Loucy (cell line): ENCODE measurements around the gene L3MBTL4.

ENCODE experiments used
- H2AFZ ChIP-seq: fragments of 200-600 bp; sonication (generic); 2 replicates; pipeline ENCODE4 v1.6.0; 2016; ENCODE audit warnings: antibody characterized with exemption, mild to moderate bottlenecking, low read length, moderate library complexity
- H3F3A ChIP-seq: fragments of 200-600 bp; 2 replicates; pipeline ENCODE4 v1.6.0; 2016; ENCODE audit warnings: antibody characterized with exemption, low read depth, mild to moderate bottlenecking
- H3K27me3 ChIP-seq: fragments of 200-600 bp; sonication (generic); 2 replicates; pipeline ENCODE4 v1.6.1; 2014; ENCODE audit warnings: low read length, mild to moderate bottlenecking; ENCODE audit not compliant: insufficient read depth, poor library complexity, severe bottlenecking
- H3K36me3 ChIP-seq: fragments of 200-600 bp; sonication (generic); 2 replicates; pipeline ENCODE4 v1.6.1; 2016; ENCODE audit warnings: low read length; ENCODE audit not compliant: insufficient read depth
- H3K4me1 ChIP-seq: fragments of 200-600 bp; sonication (generic); 2 replicates; pipeline ENCODE4 v1.5.1; 2014; ENCODE audit warnings: low read length, mild to moderate bottlenecking; ENCODE audit not compliant: insufficient read depth, poor library complexity, severe bottlenecking
- H3K4me2 ChIP-seq: fragments of 200-600 bp; sonication (generic); 2 replicates; pipeline ENCODE4 v1.6.0; 2014; ENCODE audit warnings: antibody characterized with exemption, low read length, low read depth, mild to moderate bottlenecking; ENCODE audit not compliant: poor library complexity, severe bottlenecking
- H3K4me3 ChIP-seq: fragments of 200-600 bp; sonication (generic); 2 replicates; pipeline ENCODE4 v1.5.1; 2014; ENCODE audit warnings: low read length, mild to moderate bottlenecking, mixed read lengths; ENCODE audit not compliant: poor library complexity, severe bottlenecking
- H3K79me2 ChIP-seq: fragments of 200-600 bp; sonication (generic); 2 replicates; pipeline ENCODE4 v1.6.1; 2014; ENCODE audit warnings: low read length; ENCODE audit not compliant: insufficient read depth
- H3K9ac ChIP-seq: fragments of 200-600 bp; sonication (generic); 2 replicates; pipeline ENCODE4 v1.6.0; 2014; ENCODE audit warnings: mild to moderate bottlenecking, low read depth, low read length, moderate library complexity; ENCODE audit not compliant: poor library complexity, severe bottlenecking
- H3K9me2 ChIP-seq: fragments of 200-600 bp; sonication (generic); replicated peaks from 2 replicates; pipeline ENCODE4 v1.6.1; 2016; ENCODE audit warnings: low read depth, low read length, mixed read lengths
- H3K9me3 ChIP-seq: fragments of 200-600 bp; sonication (generic); 2 replicates; pipeline ENCODE4 v1.6.1; 2014; ENCODE audit warnings: mild to moderate bottlenecking, antibody characterized with exemption, low read length, low read depth; ENCODE audit not compliant: insufficient read depth
- H4K20me1 ChIP-seq: fragments of 200-600 bp; sonication (generic); 2 replicates; pipeline ENCODE4 v1.6.0; 2014; ENCODE audit warnings: antibody characterized with exemption, low read length, mild to moderate bottlenecking; ENCODE audit not compliant: insufficient read depth, poor library complexity, severe bottlenecking
- EZH2phosphoT487 ChIP-seq: fragments of 200-600 bp; IDR thresholded peaks from 2 replicates; pipeline ENCODE4 v1.6.1; 2018; ENCODE audit warnings: antibody characterized with exemption, mild to moderate bottlenecking, moderate library complexity, borderline replicate concordance
- TF ChIP-seq, protein P1 (sequence below): fragments of 200-600 bp; sonication (generic); conservative IDR thresholded peaks from 2 replicates; pipeline ENCODE4 v1.5.1; 2014; ENCODE audit warnings: mild to moderate bottlenecking, antibody characterized with exemption, low read length

Gene L3MBTL4

DNA sequence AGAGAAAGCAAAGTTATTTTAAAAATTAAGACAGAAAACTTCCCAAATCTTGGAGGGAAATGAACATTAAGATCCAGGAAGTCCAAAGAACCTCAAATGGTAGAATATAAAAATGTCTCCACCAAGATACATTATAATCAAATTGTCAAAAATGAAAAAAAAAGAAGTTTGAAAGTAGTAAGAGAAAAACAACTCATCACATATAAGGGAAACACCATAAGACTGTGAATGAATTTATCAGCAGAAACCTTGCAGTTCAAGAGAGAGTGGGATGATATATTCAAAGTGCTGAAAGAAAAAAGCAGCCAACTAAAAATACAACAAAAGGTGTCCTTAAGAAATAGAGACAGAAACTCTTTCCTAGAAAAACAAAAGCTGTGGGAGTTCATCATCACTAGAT, 73.0 kb downstream of the L3MBTL4 start:
- H3K36me3 ChIP-seq, result no peaks in the 10 kb centered on the region
- no peaks in the 10 kb centered on the region for H3K4me1 ChIP-seq
- no peak overlapping the region for H3K9ac ChIP-seq
- no peak overlapping the region for H2AFZ ChIP-seq
- H3K79me2 ChIP-seq, result no peaks in the 10 kb centered on the region
- H3K4me3 ChIP-seq, result no peak overlapping the region
- TF ChIP-seq, protein P1, sequence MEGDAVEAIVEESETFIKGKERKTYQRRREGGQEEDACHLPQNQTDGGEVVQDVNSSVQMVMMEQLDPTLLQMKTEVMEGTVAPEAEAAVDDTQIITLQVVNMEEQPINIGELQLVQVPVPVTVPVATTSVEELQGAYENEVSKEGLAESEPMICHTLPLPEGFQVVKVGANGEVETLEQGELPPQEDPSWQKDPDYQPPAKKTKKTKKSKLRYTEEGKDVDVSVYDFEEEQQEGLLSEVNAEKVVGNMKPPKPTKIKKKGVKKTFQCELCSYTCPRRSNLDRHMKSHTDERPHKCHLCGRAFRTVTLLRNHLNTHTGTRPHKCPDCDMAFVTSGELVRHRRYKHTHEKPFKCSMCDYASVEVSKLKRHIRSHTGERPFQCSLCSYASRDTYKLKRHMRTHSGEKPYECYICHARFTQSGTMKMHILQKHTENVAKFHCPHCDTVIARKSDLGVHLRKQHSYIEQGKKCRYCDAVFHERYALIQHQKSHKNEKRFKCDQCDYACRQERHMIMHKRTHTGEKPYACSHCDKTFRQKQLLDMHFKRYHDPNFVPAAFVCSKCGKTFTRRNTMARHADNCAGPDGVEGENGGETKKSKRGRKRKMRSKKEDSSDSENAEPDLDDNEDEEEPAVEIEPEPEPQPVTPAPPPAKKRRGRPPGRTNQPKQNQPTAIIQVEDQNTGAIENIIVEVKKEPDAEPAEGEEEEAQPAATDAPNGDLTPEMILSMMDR, result no peak
- no peak for TF ChIP-seq EZH2phosphoT487
- no peaks in the 10 kb centered on the region for H3K27me3 ChIP-seq
- H4K20me1 ChIP-seq, result no peaks in the 10 kb centered on the region
- no peaks in the 10 kb centered on the region for H3F3A ChIP-seq
- H3K4me2 ChIP-seq, result no peak overlapping the region
- H3K9me3 ChIP-seq, result no peaks in the 10 kb centered on the region; the same call in none of the 2 replicates
- no peaks in the 10 kb centered on the region for H3K9me2 ChIP-seq

DNA sequence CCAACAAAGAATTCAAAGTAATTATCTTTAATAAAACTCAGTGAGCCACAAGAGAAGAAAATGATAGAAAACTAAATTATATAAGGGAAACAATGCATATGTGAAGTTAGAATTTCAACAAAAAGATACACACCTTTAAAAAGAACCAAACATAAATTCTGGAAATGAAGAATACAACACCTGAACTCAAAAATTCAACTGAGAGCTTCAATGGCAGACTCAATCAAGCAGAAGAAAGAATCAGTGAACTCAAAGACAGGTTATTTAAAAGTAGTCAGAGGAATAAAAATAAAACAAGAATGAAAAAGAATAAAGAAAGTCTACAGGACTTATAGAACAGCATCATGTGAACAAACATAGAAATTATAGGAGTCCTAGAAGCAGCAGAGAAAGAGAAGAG, 73.4 kb downstream of the L3MBTL4 start:
- H3K9me3 ChIP-seq, result no peaks in the 10 kb centered on the region; the same call in none of the 2 replicates

DNA sequence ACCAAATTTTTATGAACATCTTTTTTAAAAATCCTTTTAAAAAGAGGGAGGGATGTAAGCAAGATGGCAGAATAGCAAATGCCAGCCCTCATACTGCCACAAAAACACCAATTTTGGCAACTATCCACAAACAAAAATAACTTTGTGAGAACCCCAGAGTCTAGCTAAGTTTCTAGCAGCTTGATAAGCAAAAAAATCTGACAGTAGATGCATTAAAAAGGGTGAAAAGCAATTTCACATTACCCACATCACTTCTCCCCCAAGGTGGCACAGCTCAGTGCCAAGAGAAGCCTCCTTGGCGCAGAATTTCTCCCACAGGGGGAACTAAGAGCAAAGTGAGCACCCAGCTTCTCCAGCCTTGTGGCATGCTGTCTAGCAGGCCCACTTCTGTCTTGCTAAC, 74.6 kb downstream of the L3MBTL4 start:
- no peaks in the 10 kb centered on the region; the same call in none of the 2 replicates for H3K9me3 ChIP-seq
- H2AFZ ChIP-seq, result no peak overlapping the region
- no peaks in the 10 kb centered on the region for H3K79me2 ChIP-seq
- H3K4me3 ChIP-seq, result no peak overlapping the region
- H3F3A ChIP-seq, result no peaks in the 10 kb centered on the region
- H3K4me2 ChIP-seq, result no peak overlapping the region
- no peak overlapping the region for H3K9ac ChIP-seq
- H3K9me2 ChIP-seq, result no peaks in the 10 kb centered on the region
- no peaks in the 10 kb centered on the region for H3K4me1 ChIP-seq
- H4K20me1 ChIP-seq, result no peaks in the 10 kb centered on the region
- TF ChIP-seq, protein P1, result no peak
- TF ChIP-seq EZH2phosphoT487, result no peak
- H3K27me3 ChIP-seq, result no peaks in the 10 kb centered on the region
- no peaks in the 10 kb centered on the region for H3K36me3 ChIP-seq

More for the DNA sequence above, 73.4 kb downstream of the L3MBTL4 start:
- H3K4me2 ChIP-seq, result no peak overlapping the region
- no peaks in the 10 kb centered on the region for H3K79me2 ChIP-seq
- H3F3A ChIP-seq, result no peaks in the 10 kb centered on the region
- H4K20me1 ChIP-seq, result no peaks in the 10 kb centered on the region
- H3K9me2 ChIP-seq, result no peaks in the 10 kb centered on the region
- H3K4me3 ChIP-seq, result no peak overlapping the region
- no peak overlapping the region for H3K9ac ChIP-seq
- no peak for TF ChIP-seq EZH2phosphoT487
- TF ChIP-seq, protein P1, result no peak
- no peaks in the 10 kb centered on the region for H3K4me1 ChIP-seq
- no peak overlapping the region for H2AFZ ChIP-seq
- H3K27me3 ChIP-seq, result no peaks in the 10 kb centered on the region
- no peaks in the 10 kb centered on the region for H3K36me3 ChIP-seq
